Activated CD4-positive, CD25-positive, alpha-beta regulatory T cell treated with anti-CD3 and anti-CD28 coated beads, Interleukin-2, amount 50 U/mL, for 72 hours (primary cell): ENCODE results near the gene RAD54L2.
"Not testable (repeated sequence)": the region's sequence is repeated elsewhere in the genome, so short reads cannot be mapped to it uniquely, and the experiment has no call there.

Experiments
- DNase-seq: peaks from one replicate; pipeline ENCODE4 v3.0.0; 2021

Gene RAD54L2

DNA sequence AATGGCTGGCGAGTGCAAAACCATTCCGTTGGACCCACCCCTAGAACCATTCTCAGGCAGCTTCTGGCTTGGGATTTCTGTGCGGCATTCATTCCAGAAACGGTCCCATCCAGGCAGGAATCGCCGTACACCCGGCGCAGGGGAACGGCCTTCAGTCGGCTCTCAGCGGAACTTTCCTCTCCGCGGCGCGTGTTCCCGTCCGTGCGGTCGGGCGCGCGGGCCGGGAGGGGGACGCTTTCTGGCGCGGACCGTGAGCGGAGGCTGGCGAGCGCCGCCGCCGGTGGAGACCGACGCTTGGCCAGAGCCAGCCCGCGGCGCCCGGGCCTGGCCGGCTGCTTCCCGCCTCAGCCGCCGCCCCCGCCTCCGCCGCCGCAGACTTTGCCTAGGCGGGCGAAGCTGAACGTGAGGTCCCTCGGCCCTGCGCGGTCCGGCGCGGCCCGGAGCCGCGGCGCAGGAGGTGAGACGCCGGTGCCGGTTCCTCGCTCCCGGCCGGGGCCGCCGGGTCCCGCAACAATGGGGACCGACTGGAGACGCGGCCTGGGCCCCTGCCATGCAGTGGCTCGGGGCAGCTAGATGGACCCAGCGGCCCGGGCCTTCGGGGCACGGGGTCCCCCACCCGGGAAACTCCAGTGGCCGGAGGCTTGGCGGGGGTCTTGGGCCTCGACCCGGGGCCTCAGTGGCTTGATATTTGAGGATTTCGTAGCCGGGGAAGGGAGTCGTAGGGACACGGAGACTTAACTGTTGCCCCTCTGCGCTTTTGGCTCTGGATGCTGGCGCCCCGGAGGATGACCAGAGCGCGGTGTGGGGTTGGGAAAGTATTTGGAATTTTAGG lies at the start of gene RAD54L2:
TSS of gene RAD54L2 (plus strand) at position 261 of the 832 bp plus-strand sequence. CDS start 51,702 bp downstream, outside the sequence.
- DNase-seq = peak; percentile 77

DNA sequence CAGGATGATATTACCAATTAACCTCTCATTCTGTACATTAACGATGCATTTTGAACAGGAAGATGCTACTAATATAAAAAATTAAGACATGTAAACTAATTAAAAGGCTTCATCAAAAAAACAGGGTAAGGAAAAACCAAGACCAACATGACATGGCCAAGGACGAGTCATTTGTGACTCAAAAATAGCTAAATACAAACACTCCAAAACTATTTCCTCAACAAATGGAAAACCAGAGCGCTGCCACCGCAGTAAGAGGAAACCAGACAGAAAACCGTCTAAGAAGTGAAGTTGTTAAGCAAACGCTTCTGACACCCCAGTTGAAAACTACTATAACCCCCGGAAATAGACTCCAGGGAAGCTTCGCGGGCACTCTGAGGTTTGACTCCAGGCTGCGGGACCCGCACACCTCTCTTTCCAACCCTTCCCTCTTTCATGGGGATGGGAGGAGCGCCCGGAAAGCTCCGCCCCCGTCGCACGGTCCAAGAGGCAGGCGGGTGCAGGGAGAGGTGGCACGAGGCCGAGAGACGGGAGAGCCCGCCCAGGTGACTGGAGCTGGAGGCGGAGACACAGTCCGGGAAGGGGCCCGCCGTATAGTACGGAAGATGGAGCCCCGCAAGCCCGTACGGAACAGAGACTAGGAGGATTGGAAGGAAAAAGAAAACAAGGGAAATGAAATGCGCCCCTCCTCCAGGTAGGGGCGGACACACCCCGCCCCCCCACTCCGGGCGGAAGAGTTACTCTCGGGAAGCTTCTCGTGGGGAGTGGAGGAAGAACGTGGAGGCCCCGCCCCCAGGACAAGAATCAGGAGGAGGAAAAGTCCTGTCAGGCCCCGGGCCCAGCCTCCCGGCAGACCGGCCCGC lies 39.4 kb upstream of the RAD54L2 start:
- DNase-seq = peak; percentile 85

DNA sequence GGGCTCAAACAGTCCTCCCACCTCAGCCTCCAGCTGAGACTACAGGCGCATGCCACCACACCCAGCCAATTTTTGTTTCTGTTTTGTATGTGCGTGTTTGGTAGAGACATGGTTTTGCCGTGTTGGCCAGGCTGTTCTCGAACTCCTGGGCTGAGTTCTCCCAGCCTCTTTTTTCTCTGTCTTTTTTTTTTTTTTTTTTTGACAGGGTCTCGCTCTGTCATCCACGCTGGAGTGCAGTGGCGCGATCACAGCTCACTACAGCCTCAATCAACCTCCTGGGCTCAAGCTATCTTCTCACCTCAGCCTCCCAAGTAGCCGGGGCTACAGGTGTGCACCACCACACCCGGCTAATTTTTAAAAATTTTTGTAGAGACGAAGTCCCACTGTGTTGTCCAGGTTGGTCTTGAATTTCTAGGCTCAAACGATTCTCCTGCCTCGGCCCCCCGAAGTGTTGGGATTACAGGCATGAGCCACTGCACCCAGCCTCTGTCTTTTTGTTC lies 37.8 kb upstream of the RAD54L2 start:
- no peak for DNase-seq

DNA sequence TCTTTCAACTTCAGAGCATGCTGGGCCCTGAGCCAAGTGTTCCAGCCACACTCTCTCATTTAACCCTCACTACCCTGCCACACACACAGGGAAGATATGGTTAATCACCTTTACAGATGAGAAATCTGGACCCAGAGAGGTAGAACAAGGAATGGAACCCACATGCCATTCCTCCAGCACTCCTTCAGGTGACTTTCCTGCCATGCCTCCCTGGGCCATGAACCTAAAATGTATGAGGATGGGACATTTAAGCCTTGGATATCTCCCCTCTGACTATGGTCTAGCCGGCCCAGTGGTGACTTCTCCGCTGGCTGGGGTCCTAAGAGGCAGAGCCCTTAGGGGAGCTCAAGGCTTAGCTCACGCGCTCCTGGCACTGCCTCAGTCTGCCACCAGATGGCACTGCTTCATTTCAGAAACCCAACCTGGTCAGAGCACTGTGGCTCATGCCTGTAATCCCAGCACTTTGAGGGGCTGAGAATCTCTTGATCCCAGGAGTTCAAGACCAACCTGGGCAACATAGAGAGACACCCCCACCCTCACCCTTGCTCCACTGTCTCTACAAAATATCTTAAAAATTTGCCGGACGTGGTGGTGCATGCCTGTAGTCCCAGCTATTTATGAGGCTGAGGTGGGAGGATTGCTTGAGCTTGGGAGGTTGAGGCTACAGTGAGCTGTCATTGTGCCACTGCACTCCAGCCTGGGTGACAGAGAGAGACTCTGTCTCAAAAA lies 36.5 kb upstream of the RAD54L2 start:
- peak; percentile 87 for DNase-seq

GRCh38 chr3:51502562-51502910 lies 36.0 kb upstream of the RAD54L2 start:
- DNase-seq = no peak

GRCh38 chr3:51503007-51503406 lies 35.5 kb upstream of the RAD54L2 start:
- no peak for DNase-seq

GRCh38 chr3:51508255-51508654 lies 30.3 kb upstream of the RAD54L2 start:
- DNase-seq = no peak

DNA sequence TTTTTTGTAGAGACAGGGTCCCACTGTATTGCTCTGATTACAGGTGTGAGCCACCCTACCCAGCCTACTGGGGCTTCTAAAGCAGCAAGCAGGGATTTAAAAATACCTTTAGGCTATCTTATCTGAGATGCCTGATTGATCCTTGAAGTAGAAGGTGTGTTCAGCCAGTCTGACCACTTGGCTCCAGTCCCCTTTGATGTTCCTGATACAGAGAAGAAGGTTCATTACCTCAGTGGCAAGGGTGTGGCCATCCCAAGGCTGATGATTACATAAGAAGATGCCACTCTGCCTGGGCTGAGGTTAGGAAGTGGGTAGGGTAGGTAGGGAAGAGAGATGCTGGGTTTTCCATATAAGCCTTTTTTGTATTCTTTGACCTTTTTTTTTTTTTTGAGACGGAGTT lies 27.5 kb upstream of the RAD54L2 start:
- no peak for DNase-seq

DNA sequence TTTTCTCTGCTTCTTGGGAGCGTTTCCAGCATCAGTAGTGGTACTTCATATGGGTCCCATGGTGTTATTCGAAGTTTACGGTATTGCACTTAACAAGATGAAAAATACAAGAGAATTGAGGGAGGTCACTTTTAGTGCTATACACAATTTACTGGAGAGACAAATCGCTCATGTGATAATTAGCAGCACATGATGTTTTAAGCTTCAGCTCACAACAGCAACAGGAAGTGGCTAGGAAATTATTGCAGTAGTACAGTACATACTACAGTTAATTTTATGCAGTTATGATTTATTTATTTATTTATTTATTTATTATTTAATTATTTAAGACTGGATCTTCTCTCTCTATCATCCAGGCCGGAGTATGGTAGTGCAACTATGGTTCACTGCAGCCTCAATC lies 24.3 kb upstream of the RAD54L2 start:
- DNase-seq = no peak

GRCh38 chr3:51519848-51520247 lies 18.7 kb upstream of the RAD54L2 start:
- DNase-seq = no peak

- DNase-seq = not testable (repeated sequence)
Measured at GRCh38 chr3:51520906-51521730, 17.4 kb upstream of the RAD54L2 start.

GRCh38 chr3:51522273-51522962 lies 16.1 kb upstream of the RAD54L2 start:
- DNase-seq = no peak

GRCh38 chr3:51524874-51525273 lies 13.6 kb upstream of the RAD54L2 start:
- not testable (repeated sequence) for DNase-seq

DNA sequence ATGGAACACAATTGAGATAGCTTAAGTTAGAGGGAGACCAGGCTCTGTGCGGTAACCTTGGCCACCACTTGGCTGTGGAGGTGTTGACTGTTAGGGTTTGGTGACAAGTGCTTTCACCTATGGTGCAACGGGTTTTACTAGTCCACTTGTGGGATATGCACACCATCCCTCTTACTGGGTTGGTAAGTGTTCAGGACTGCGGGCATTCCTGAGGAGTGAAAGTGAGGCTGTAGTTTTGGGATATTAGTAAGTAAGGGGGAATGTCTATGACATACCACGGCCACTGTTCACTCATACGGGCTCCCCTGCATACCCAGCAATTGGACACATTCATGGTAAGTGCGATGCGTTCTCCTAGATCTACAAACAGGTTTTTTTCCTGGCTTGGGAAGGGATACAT lies 8.0 kb upstream of the RAD54L2 start:
- no peak for DNase-seq

- DNase-seq = no peak
Measured at GRCh38 chr3:51535146-51536019, 3.1 kb upstream of the RAD54L2 start.

GRCh38 chr3:51537631-51538030 lies 888 bp upstream of the RAD54L2 start:
- not testable (repeated sequence) for DNase-seq

DNA sequence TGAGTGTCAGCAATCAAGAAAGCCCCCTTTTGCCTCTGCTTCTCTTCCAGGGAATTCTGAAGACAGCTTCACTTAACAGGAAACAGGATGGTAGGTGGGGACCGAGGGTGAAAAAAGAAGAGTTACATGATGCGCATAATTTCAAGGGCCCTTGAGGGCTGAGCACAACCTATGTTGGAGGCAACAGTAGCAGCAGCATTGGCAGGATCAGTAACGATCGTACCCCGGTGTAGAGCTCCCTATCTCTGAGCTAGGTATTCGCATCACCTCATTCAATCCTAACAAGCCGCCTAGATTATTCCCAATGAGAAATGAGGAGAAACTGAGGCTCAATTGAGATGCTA lies 432 bp upstream of the RAD54L2 start:
- peak; percentile 30 for DNase-seq

DNA sequence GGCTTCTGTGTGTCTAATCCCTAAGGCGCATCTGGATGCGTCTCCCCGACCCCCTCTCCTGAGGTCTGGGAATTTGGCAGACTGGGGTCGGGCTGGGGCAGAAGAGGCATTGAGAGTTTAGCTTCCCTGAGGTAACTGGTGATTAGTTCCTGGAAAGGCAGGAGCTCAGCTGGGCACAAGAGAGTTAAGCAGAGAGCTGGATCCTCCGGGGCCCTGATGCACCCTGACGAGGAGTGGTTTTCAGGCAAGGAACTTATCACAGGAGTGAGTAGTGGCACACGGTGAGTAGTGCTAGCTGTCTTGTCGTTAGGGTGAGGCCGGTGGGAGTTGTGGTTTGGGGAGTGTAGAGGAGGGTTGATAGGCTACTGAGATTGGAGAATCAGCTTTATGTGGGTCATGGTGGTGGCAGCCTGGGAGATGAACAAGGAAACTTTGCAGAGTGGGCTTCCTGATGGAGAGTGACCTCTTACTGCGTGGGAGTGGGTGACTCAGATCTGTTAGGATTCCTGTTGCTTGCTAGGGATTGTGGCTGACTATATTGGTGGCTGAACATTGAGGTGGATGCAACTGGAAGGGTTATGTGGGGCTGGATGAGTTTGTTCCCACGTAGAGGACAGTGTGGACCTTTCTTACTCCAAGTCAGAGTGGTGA lies 897 bp downstream of the RAD54L2 start:
- peak; percentile 31 for DNase-seq

DNA sequence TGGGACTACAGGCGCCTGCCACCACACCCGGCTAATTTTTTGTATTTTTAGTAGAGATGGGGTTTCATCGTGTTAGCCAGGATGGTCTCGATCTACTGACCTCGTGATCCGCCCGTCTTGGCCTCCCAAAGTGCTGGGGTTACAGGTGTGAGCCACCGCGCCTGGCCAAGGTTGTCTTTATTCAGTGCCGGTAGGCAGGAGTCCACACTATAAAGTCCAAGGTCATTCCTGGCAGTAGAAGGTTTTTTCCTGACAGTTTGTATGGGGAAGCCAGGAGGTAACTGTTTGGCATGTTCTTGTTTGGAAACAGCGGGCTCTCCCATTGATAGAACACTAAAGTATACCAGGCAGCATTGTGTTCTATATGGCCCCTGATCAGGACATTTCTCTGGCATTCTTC lies 4.1 kb downstream of the RAD54L2 start:
- not testable (repeated sequence) for DNase-seq
